ENCODE results near the gene RNPS1.
A peak's percentile ranks its signal among the peaks of the same experiment; 100 is the strongest.

RNPS1 gene

DNA sequence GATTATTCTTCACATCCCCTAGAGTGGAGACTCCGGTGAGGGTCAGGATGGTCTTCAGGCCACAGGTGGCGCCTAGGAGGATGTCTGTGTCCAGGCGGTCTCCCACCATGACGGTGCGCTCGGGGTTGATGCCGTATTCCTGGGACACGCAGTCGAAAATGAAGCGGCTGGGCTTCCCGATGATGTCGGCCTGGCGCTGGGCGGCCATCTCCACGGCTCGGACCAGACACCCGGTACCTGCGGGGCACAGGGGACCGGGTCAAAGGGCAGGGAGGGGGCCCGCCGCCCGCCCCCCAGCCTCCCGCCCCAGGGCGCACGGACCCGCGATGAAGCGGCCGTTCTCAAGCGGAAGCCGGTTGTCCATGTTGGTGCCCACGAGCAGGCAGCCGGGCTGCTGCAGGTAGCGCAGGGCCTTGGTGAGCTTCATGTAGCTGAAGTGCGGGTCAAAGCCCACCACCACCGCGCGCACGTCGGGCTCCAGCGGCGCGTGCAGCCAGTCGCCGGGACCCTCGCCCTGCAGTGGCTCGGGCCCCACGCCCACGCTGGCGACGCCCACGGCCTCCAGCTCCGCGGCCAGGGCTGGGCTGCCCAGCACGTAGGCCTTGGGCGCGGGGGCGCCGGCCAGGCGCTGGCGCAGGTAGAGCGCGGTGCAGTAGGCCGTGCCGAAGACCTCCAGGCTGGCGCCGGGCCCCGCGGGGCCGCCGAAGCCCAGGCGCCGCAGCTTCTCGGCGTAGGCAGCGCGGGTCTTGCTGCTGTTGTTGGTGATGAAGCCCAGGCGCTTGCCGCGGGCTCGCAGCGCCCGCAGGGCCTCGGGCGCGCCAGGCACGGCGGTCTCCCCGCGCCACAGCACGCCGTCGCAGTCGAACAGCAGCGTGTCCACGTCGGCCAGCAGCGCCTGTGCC is 53.9 kb downstream of the RNPS1 start:
- no peak for DNase-seq
- ATAC-seq, result no peak

GRCh38 chr16:2212362-2213324 is 55.3 kb downstream of the RNPS1 start:
- ATAC-seq, result no peak

DNA sequence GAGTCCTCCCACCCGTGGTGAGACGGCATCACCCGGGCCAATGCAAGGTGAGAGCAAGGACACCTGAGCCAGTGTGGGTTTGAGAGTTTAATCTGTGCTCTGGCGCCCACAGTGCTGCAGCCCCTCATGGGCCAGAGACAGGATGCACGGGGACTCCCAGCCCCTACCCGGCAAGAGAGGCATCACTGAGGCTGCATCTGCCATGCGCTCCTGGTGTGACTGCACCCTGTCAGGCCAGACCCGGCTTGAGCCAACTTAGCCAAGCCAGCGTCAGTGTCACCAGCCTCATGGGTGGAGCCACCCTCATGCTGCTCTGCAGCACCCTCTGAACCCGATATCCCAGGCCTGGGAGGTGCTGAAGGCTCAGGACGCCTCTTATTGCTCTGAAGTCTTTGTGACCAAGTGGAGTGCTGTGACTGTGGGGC is 56.0 kb downstream of the RNPS1 start:
- DNase-seq (no peak), ATAC-seq (no peak)

More at GRCh38 chr16:2212362-2213324, 55.3 kb downstream of the RNPS1 start:
- no peak for DNase-seq

DNA sequence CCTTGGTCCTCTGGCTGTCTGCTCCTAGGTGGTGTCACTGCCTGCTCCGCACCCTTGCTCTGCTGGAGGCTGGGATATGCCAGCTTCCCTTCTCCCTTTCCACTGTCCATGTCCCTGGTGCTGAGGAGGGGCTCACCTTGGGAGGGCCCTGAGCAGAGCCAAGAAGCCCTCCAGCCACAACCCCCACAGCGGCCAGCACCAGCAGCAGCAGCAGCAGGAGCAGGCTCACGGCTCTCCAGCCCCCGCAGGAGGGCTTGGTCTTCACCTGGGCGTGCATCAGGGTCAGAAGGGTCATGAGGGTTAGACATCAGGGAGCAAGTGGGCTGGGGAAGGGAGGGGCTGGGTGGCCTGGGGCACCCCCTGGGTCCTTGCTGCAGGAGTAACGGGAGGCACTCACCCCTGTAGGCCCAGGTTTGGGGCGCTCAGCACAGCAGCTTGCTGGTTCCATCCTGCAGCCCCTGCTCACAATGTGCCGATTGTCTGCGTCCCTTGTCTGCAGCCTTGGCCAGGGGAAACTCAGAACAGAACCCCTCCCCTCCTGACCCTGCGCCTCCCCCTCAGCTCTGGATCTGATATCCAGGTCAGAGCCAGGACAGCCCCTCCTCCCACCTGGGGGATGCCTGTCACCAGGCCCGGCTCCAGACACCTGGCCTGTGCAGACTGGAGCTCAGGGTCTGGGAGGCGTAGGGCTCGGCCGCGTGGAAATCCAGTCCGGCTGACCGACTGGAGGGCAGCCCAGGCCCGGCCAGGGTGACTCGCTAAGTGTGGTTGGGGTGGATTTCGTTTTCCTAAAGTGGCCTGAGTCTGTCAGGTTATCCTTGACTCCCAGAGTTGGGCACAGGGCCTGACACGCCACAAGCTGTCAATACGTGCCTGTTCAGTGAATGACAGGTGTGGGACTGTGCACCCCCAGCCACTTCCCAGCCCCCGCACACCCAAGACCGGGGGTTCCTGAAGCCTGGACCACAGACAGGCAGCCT is 57.2 kb downstream of the RNPS1 start, which contains the start of gene BRICD5:
Gene BRICD5, minus strand, starts transcription at position 478 of the 980 bp plus-strand sequence. Its CDS starts 30 bp downstream, at position 448.
- no peak for DNase-seq

GRCh38 chr16:2210009-2210332 is 58.0 kb downstream of the RNPS1 start:
- ATAC-seq, result no peak
- no peak for DNase-seq

More for the DNA sequence above, 57.2 kb downstream of the RNPS1 start, which contains the start of gene BRICD5:
- ATAC-seq, result no peak

- no peak for ATAC-seq
- DNase-seq, result no peak
Observed at GRCh38 chr16:2209258-2210008, 58.5 kb downstream of the RNPS1 start.

DNA sequence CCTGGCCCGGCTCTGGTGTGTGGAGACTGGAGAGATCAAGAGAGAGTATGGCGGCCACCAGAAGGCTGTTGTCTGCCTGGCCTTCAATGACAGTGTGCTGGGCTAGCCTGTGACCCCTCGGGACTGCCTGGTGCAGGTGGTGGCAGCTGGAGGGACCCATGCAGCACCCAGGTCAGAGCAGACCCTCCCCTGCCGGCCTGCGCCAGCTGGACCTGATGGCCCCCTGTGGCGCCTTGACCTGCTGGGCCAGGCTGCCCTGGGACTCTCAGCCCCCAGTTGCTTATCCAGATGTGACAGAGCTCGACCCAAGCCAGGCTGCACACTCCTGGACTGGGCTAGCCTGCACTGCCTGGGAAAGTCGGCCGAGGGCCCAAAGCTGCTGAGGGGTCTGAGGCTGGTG is 59.2 kb downstream of the RNPS1 start:
- DNase-seq (no peak), ATAC-seq (no peak)

- DNase-seq, result no peak
- no peak for ATAC-seq
Observed at GRCh38 chr16:2208308-2208707, 59.6 kb downstream of the RNPS1 start.

GRCh38 chr16:2207872-2208271 is 60.1 kb downstream of the RNPS1 start:
- ATAC-seq (no peak), DNase-seq (no peak)

- DNase-seq, result no peak
- no peak for ATAC-seq
Observed at GRCh38 chr16:2206780-2207433, 61.0 kb downstream of the RNPS1 start.

- DNase-seq (no peak), ATAC-seq (no peak)
Observed at GRCh38 chr16:2206420-2206779, 61.5 kb downstream of the RNPS1 start.

GRCh38 chr16:2205967-2206313 is 62.0 kb downstream of the RNPS1 start:
- DNase-seq (no peak), ATAC-seq (no peak)

DNA sequence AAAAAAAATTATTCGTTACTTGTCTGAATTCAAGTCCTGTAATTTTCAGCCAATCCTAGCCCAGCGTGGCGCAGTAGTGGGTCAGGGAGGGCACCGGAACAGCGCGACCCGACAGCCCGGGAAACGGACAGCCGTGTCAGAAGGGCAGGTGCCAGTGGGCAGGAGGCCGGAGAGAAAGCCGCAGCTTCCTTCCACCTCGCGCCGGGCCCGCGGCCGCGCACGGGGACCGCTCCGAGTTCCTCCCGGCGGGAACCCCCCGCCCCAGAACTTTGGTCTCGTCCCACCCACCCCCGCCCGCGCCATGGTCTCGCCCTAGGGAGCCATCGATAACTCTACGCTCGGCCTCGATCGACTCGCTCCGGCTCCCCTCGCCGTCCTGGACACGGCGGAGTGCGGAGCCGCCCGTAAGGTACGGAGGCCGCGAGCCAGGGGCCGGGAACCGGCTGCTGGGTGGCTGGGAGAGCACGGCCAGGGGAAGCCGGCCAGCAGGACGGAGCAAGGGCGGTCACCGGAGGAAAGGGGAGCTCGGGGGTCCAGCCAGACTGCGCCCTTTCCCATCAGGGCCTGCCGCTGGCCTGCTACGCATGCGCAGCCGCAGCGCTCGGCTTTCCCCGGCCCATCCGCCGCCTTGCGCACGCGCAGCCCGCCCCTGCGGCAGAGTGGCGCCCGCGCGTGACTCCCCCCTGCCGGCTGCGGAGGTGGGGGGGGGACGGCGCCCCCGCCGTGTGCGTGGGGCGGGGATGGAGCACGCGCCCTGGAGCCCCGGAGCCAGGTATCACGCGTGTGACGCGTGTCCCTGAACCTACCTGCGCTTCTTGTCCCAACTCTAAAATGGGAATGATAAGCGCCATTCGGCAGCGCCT is 62.6 kb downstream of the RNPS1 start, which contains the start of gene MLST8:
Gene MLST8, plus strand, starts transcription at position 351 of the 863 bp plus-strand sequence. CDS start 632 bp downstream, outside the sequence.
- DNase-seq, result peak; percentile 92
- ATAC-seq, result peak; percentile 77

GRCh38 chr16:2204416-2205103 is 63.4 kb downstream of the RNPS1 start:
- DNase-seq, result no peak
- ATAC-seq, result no peak

Data from stimulated activated naive CD8-positive, alpha-beta T cell treated with anti-CD3 and anti-CD28 coated beads, Interleukin-15, Interleukin-2, amounts not matched to agents 100 U/mL and 50 U/mL, for 24 hours (primary cell).